Measurements from ENCODE around the gene STK32B. TPM values are rescaled to one million over a fixed set of nuclear protein-coding genes. Genes with fewer than 3 reads are reported as not detected.

STK32B gene
- total RNA-seq, 6 donors from 2014 or later: 0.22 to 3.4 (median 1.0) TPM

- ATAC-seq (ENCODE audit: low FRiP score in 2 of 2) (no peak), DNase-seq (no peak)
- TF ChIP-seq POLR2A (IDR thresholded peaks at IDR 0.05): no peak
- TF ChIP-seq CTCF (IDR thresholded peaks at IDR 0.05): no peak
- TF ChIP-seq POLR2AphosphoS5 (IDR thresholded peaks at IDR 0.05): no peak
- TF ChIP-seq EP300 (IDR thresholded peaks at IDR 0.05): no peak
- Histone ChIP-seq H3K27me3 (no peaks in the 10 kb centered on the region), H3K4me3 (no peak overlapping the region), H3K4me1 (no peaks in the 10 kb centered on the region), H3K27ac (no peak overlapping the region), H3K9me3 (no peaks in the 10 kb centered on the region), H3K36me3 (no peaks in the 10 kb centered on the region)
- 82 to 84% methylated on average over 3 of the region's 3 CpGs for WGBS, 2 donors
Measured at GRCh38 chr4:5364406-5364805, 313.1 kb downstream of the STK32B start.

- Histone ChIP-seq H3K9me3 (no peaks in the 10 kb centered on the region), H3K27me3 (no peaks in the 10 kb centered on the region), H3K4me1 (no peaks in the 10 kb centered on the region), H3K27ac (no peak overlapping the region), H3K4me3 (no peak overlapping the region), H3K36me3 (no peaks in the 10 kb centered on the region)
- 46 to 58% methylated on average over 12 of the region's 12 CpGs for WGBS, 2 donors
- no peak for ATAC-seq (ENCODE audit: low FRiP score in 2 of 2)
- no peak for DNase-seq
- no peak for TF ChIP-seq EP300 (IDR thresholded peaks at IDR 0.05)
- no peak for TF ChIP-seq POLR2A (IDR thresholded peaks at IDR 0.05)
- no peak for TF ChIP-seq POLR2AphosphoS5 (IDR thresholded peaks at IDR 0.05)
- no peak for TF ChIP-seq CTCF (IDR thresholded peaks at IDR 0.05)
Measured at GRCh38 chr4:5365071-5366008, 314.1 kb downstream of the STK32B start.

- Histone ChIP-seq H3K9me3 (no peaks in the 10 kb centered on the region), H3K27me3 (no peaks in the 10 kb centered on the region), H3K36me3 (no peaks in the 10 kb centered on the region), H3K4me3 (no peak overlapping the region), H3K27ac (no peak overlapping the region), H3K4me1 (no peaks in the 10 kb centered on the region)
- 69 to 75% methylated on average over 3 of the region's 3 CpGs for WGBS, 2 donors
- no peak for ATAC-seq (ENCODE audit: low FRiP score in 2 of 2)
- TF ChIP-seq CTCF (IDR thresholded peaks at IDR 0.05) (no peak), POLR2AphosphoS5 (IDR thresholded peaks at IDR 0.05) (no peak), POLR2A (IDR thresholded peaks at IDR 0.05) (no peak), EP300 (IDR thresholded peaks at IDR 0.05) (no peak)
- DNase-seq: no peak
Measured at GRCh38 chr4:5366009-5366386, 314.7 kb downstream of the STK32B start.

GRCh38 chr4:5366421-5366820, 315.1 kb downstream of the STK32B start:
- no peaks in the 10 kb centered on the region for H3K9me3 ChIP-seq
- no peak overlapping the region for H3K27ac ChIP-seq
- no peak for ATAC-seq (ENCODE audit: low FRiP score in 2 of 2)
- DNase-seq: peak in 1 of 2 donors; percentile 16
- no peak overlapping the region for H3K4me3 ChIP-seq
- no peak for TF ChIP-seq EP300 (IDR thresholded peaks at IDR 0.05)
- no peak for TF ChIP-seq POLR2AphosphoS5 (IDR thresholded peaks at IDR 0.05)
- no peak for TF ChIP-seq POLR2A (IDR thresholded peaks at IDR 0.05)
- TF ChIP-seq CTCF (IDR thresholded peaks at IDR 0.05): no peak
- H3K4me1 ChIP-seq: no peaks in the 10 kb centered on the region
- H3K36me3 ChIP-seq: no peaks in the 10 kb centered on the region
- WGBS, 2 donors: 74 to 83% methylated on average over 6 of the region's 6 CpGs
- H3K27me3 ChIP-seq: no peaks in the 10 kb centered on the region

- H3K36me3 ChIP-seq: no peaks in the 10 kb centered on the region
- TF ChIP-seq EP300 (IDR thresholded peaks at IDR 0.05) (no peak), POLR2A (IDR thresholded peaks at IDR 0.05) (no peak), CTCF (IDR thresholded peaks at IDR 0.05) (no peak), POLR2AphosphoS5 (IDR thresholded peaks at IDR 0.05) (no peak)
- H3K9me3 ChIP-seq: no peaks in the 10 kb centered on the region
- ATAC-seq (ENCODE audit: low FRiP score in 2 of 2) (no peak), DNase-seq (no peak)
- WGBS, 2 donors: 75 to 88% methylated on average over 3 of the region's 3 CpGs
- no peaks in the 10 kb centered on the region for H3K4me1 ChIP-seq
- no peak overlapping the region for H3K4me3 ChIP-seq
- no peak overlapping the region for H3K27ac ChIP-seq
- no peaks in the 10 kb centered on the region for H3K27me3 ChIP-seq
Measured at GRCh38 chr4:5368426-5368825, 317.1 kb downstream of the STK32B start.

Measured in upper lobe of left lung (tissue), 6 donors.